ENCODE measurements around the gene GIMAP4. TPM values are rescaled to one million over a fixed set of nuclear protein-coding genes. Genes with fewer than 3 reads are reported as not detected.

The GIMAP4 gene
- total and polyA plus RNA-seq, 4 experiments from 2014 or later, result 418 to 613 (median 448) TPM

- no peak overlapping the region for H3K4me3 ChIP-seq (ENCODE audit: low read length in 2 of 2)
- H3K4me3 Mint-ChIP-seq, result peak overlapping the region; percentile 56 to 84 (median 80)
- DNase-seq, result no peak
- CTCF ChIA-PET (ENCODE audit: partially characterized antibody), result interaction anchor here (0.9 to 4.3 kb wide), 6 partner anchors 19 to 192 kb away, joined by 3 to 25 read pairs (median 3); no protein-coding TSS in a partner anchor
- peak overlapping the region; percentile 80 to 94 (median 92) for H3K27ac Mint-ChIP-seq
- no peaks in the 10 kb centered on the region for H3K36me3 ChIP-seq (ENCODE audit: insufficient read depth, low read length)
- no peaks in the 10 kb centered on the region for H3K27me3 Mint-ChIP-seq
- H3K4me1 ChIP-seq (ENCODE audit: insufficient read depth, low read length), result peaks cover 63% of the 10 kb centered on the region
- intact Hi-C loops (cut with micrococcal nuclease), result no loop called here
- POLR2A ChIA-PET (ENCODE audit: partially characterized antibody), result interaction anchor here (1.0 to 16.1 kb wide), 19 partner anchors 11 to 663 kb away, joined by 3 to 777 read pairs (median 7); partner anchors contain the start of genes ABCF2, GIMAP1, GIMAP6 and GIMAP7
- peaks cover 0 to 47% (median 34%) of the 10 kb centered on the region in 8 donors for H3K9me3 Mint-ChIP-seq
- H3K27me3 ChIP-seq (ENCODE audit: insufficient read depth, low read length), result no peaks in the 10 kb centered on the region
- H3K27ac ChIP-seq (ENCODE audit: low read depth, low read length), result peak overlapping the region; percentile 70
- peaks cover 50 to 85% (median 67%) of the 10 kb centered on the region in 4 donors for H3K4me1 Mint-ChIP-seq
- H3K9me3 ChIP-seq (ENCODE audit: control insufficient read depth in 1 of 2, low read length in 2 of 2), result no peaks in the 10 kb centered on the region
- peaks cover 40 to 43% of the 10 kb centered on the region in 2 donors for H3K36me3 Mint-ChIP-seq
These were observed 2.6 kb upstream of the GIMAP4 start for GRCh38 chr7:150564566-150564965.

DNA sequence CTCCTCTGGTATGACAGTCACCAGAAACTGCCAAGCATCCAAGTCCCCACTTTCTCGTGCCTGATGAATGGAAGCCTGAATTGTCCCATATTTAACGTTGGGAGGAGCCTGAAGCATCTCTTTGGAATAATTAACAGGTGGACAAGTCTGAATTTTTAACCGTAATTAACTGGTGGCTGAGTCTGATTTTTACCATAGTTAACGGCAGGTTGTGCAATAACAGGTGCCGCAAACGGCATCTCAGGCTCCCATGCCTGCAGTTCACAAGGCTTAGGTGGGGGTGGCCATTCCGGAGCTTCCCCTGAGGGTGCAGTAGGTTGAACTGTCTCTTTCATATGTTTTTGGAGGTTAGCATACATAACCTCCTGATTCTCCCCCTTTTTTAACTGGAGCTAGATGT is 2.0 kb upstream of the GIMAP4 start:
- CTCF ChIA-PET (ENCODE audit: partially characterized antibody), result interaction anchor here (0.9 to 7.1 kb wide), 6 partner anchors 14 to 192 kb away, joined by 3 to 107 read pairs (median 3); partner anchors contain the start of gene GIMAP8
- peak in 1 of 5 donors; percentile 33 for DNase-seq
- intact Hi-C loops (cut with micrococcal nuclease), result loop anchor here (5.0 kb wide), 1 partner anchor 42 kb away; no protein-coding TSS in a partner anchor
- Mint-ChIP-seq H3K36me3 (peaks cover 42 to 45% of the 10 kb centered on the region in 2 donors), H3K4me3 (peak overlapping the region; percentile 37 to 78 (median 69)), H3K27me3 (no peaks in the 10 kb centered on the region), H3K9me3 (peaks cover 0 to 47% (median 34%) of the 10 kb centered on the region in 8 donors), H3K4me1 (peaks cover 52 to 91% (median 69%) of the 10 kb centered on the region in 4 donors), H3K27ac (peak overlapping the region; percentile 78 to 94 (median 87))
- H3K36me3 ChIP-seq (ENCODE audit: insufficient read depth, low read length), result peaks cover 4% of the 10 kb centered on the region
- H3K4me1 ChIP-seq (ENCODE audit: insufficient read depth, low read length), result peaks cover 69% of the 10 kb centered on the region
- peaks cover under 1 to 3% of the 10 kb centered on the region in 2 donors for H3K9me3 ChIP-seq (ENCODE audit: control insufficient read depth in 1 of 2, low read length in 2 of 2)
- POLR2A ChIA-PET (ENCODE audit: partially characterized antibody), result interaction anchor here (1.1 to 16.1 kb wide), 14 partner anchors 11 to 662 kb away, joined by 4 to 777 read pairs (median 24); partner anchors contain the start of genes ABCF2, GIMAP1, GIMAP6 and GIMAP7
- no peak overlapping the region for H3K4me3 ChIP-seq (ENCODE audit: low read length in 2 of 2)
- H3K27ac ChIP-seq (ENCODE audit: low read depth, low read length), result peak overlapping the region; percentile 70
- no peaks in the 10 kb centered on the region for H3K27me3 ChIP-seq (ENCODE audit: insufficient read depth, low read length)

GRCh38 chr7:150566123-150566522 is 1.1 kb upstream of the GIMAP4 start:
- Histone ChIP-seq H3K4me3 (ENCODE audit: low read length in 2 of 2) (peak overlapping the region in 1 of 2 donors; percentile 92), H3K27ac (ENCODE audit: low read depth, low read length) (peak overlapping the region; percentile 70), H3K4me1 (ENCODE audit: insufficient read depth, low read length) (peaks cover 78% of the 10 kb centered on the region), H3K27me3 (ENCODE audit: insufficient read depth, low read length) (no peaks in the 10 kb centered on the region), H3K9me3 (ENCODE audit: control insufficient read depth in 1 of 2, low read length in 2 of 2) (peaks cover 10 to 11% of the 10 kb centered on the region in 2 donors), H3K36me3 (ENCODE audit: insufficient read depth, low read length) (peaks cover 13% of the 10 kb centered on the region)
- Mint-ChIP-seq H3K4me3 (peak overlapping the region; percentile 98 to 100 (median 100)), H3K4me1 (peaks cover 53 to 91% (median 68%) of the 10 kb centered on the region in 4 donors), H3K9me3 (peaks cover 0 to 47% (median 35%) of the 10 kb centered on the region in 8 donors), H3K36me3 (peaks cover 45 to 46% of the 10 kb centered on the region in 2 donors), H3K27me3 (no peaks in the 10 kb centered on the region), H3K27ac (peak overlapping the region; percentile 86 to 99 (median 95))
- ChIA-PET POLR2A (ENCODE audit: partially characterized antibody) (interaction anchor here (2.0 to 16.1 kb wide), 15 partner anchors 12 to 189 kb away, joined by 20 to 777 read pairs (median 107); partner anchors contain the start of genes GIMAP1, GIMAP2, GIMAP5 and GIMAP6), CTCF (ENCODE audit: partially characterized antibody) (interaction anchor here (1.0 to 7.1 kb wide), 7 partner anchors 15 to 189 kb away, joined by 3 to 107 read pairs (median 21); partner anchors contain the start of genes GIMAP7 and GIMAP8)
- intact Hi-C loops (cut with micrococcal nuclease), result loop anchor here (5.0 kb wide), 1 partner anchor 41 kb away; no protein-coding TSS in a partner anchor
- DNase-seq, result no peak

- H3K27me3 ChIP-seq (ENCODE audit: insufficient read depth, low read length), result no peaks in the 10 kb centered on the region
- ChIA-PET POLR2A (ENCODE audit: partially characterized antibody) (interaction anchor here (0.7 to 16.1 kb wide), 32 partner anchors 8 to 198 kb away, joined by 3 to 777 read pairs (median 30); partner anchors contain the start of genes GIMAP1, GIMAP2, GIMAP5 and GIMAP6), CTCF (ENCODE audit: partially characterized antibody) (interaction anchor here (1.0 to 7.1 kb wide), 15 partner anchors 12 to 189 kb away, joined by 3 to 107 read pairs (median 13); partner anchors contain the start of genes GIMAP1, GIMAP6, GIMAP7 and GIMAP8)
- H3K4me3 ChIP-seq (ENCODE audit: low read length in 2 of 2), result peak overlapping the region; percentile 92 to 96
- Mint-ChIP-seq H3K9me3 (peaks cover 0 to 47% (median 36%) of the 10 kb centered on the region in 8 donors), H3K27ac (peak overlapping the region; percentile 86 to 99 (median 95)), H3K4me3 (peak overlapping the region; percentile 98 to 100 (median 100)), H3K36me3 (peaks cover 47 to 48% of the 10 kb centered on the region in 2 donors), H3K4me1 (peaks cover 50 to 86% (median 66%) of the 10 kb centered on the region in 4 donors), H3K27me3 (no peaks in the 10 kb centered on the region)
- peaks cover 17% of the 10 kb centered on the region for H3K36me3 ChIP-seq (ENCODE audit: insufficient read depth, low read length)
- H3K9me3 ChIP-seq (ENCODE audit: control insufficient read depth in 1 of 2, low read length in 2 of 2), result peaks cover 14 to 15% of the 10 kb centered on the region in 2 donors
- peak overlapping the region; percentile 70 for H3K27ac ChIP-seq (ENCODE audit: low read depth, low read length)
- DNase-seq, result peak in 1 of 5 donors; percentile 29
- intact Hi-C loops (cut with micrococcal nuclease), result loop anchor here (5.0 kb wide), 1 partner anchor 41 kb away; no protein-coding TSS in a partner anchor
- peaks cover 78% of the 10 kb centered on the region for H3K4me1 ChIP-seq (ENCODE audit: insufficient read depth, low read length)
These were observed 618 bp upstream of the GIMAP4 start for GRCh38 chr7:150566572-150566971.

- peak in 1 of 5 donors; percentile 19 for DNase-seq
- Histone ChIP-seq H3K36me3 (ENCODE audit: insufficient read depth, low read length) (peaks cover 29% of the 10 kb centered on the region), H3K4me1 (ENCODE audit: insufficient read depth, low read length) (peaks cover 65% of the 10 kb centered on the region), H3K4me3 (ENCODE audit: low read length in 2 of 2) (peak overlapping the region; percentile 92 to 96), H3K27ac (ENCODE audit: low read depth, low read length) (peak overlapping the region; percentile 70), H3K9me3 (ENCODE audit: control insufficient read depth in 1 of 2, low read length in 2 of 2) (peaks cover 23 to 28% of the 10 kb centered on the region in 2 donors), H3K27me3 (ENCODE audit: insufficient read depth, low read length) (no peaks in the 10 kb centered on the region)
- Mint-ChIP-seq H3K27me3 (no peaks in the 10 kb centered on the region), H3K4me3 (peak overlapping the region; percentile 98 to 100 (median 100)), H3K36me3 (peaks cover 56 to 58% of the 10 kb centered on the region in 2 donors), H3K9me3 (peaks cover 0 to 52% (median 44%) of the 10 kb centered on the region in 8 donors), H3K4me1 (peaks cover 46 to 80% (median 65%) of the 10 kb centered on the region in 4 donors), H3K27ac (peak overlapping the region; percentile 86 to 99 (median 96))
- POLR2A ChIA-PET (ENCODE audit: partially characterized antibody), result interaction anchor here (0.6 to 16.1 kb wide), 40 partner anchors 9 to 446 kb away, joined by 3 to 777 read pairs (median 16); partner anchors contain the start of genes GIMAP1, GIMAP2, GIMAP5 and GIMAP6
- intact Hi-C loops (cut with micrococcal nuclease), result loop anchor here (1.0 to 5.0 kb wide), 8 partner anchors 12 to 187 kb away; partner anchors contain the start of gene GIMAP2
- CTCF ChIA-PET (ENCODE audit: partially characterized antibody), result interaction anchor here (0.6 to 7.1 kb wide), 23 partner anchors 15 to 310 kb away, joined by 3 to 107 read pairs (median 6); partner anchors contain the start of genes GIMAP1, GIMAP2, GIMAP6 and GIMAP7
These were observed 696 bp downstream of the GIMAP4 start for GRCh38 chr7:150567871-150568301.

GRCh38 chr7:150568714-150569113 is 1.5 kb downstream of the GIMAP4 start:
- Mint-ChIP-seq H3K4me3 (peak overlapping the region; percentile 98 to 100 (median 100)), H3K27me3 (no peaks in the 10 kb centered on the region), H3K36me3 (peaks cover 65 to 66% of the 10 kb centered on the region in 2 donors), H3K4me1 (peaks cover 40 to 76% (median 61%) of the 10 kb centered on the region in 4 donors), H3K9me3 (peaks cover 0 to 60% (median 52%) of the 10 kb centered on the region in 8 donors), H3K27ac (peak overlapping the region; percentile 86 to 99 (median 96))
- Histone ChIP-seq H3K9me3 (ENCODE audit: control insufficient read depth in 1 of 2, low read length in 2 of 2) (peaks cover 23 to 36% of the 10 kb centered on the region in 2 donors), H3K27me3 (ENCODE audit: insufficient read depth, low read length) (no peaks in the 10 kb centered on the region), H3K4me3 (ENCODE audit: low read length in 2 of 2) (peak overlapping the region; percentile 92 to 96), H3K27ac (ENCODE audit: low read depth, low read length) (peak overlapping the region; percentile 70), H3K4me1 (ENCODE audit: insufficient read depth, low read length) (peaks cover 57% of the 10 kb centered on the region), H3K36me3 (ENCODE audit: insufficient read depth, low read length) (peaks cover 29% of the 10 kb centered on the region)
- ChIA-PET CTCF (ENCODE audit: partially characterized antibody) (interaction anchor here (1.0 to 7.1 kb wide), 22 partner anchors 16 to 187 kb away, joined by 4 to 107 read pairs (median 8); partner anchors contain the start of genes GIMAP1, GIMAP2, GIMAP6 and GIMAP7), POLR2A (ENCODE audit: partially characterized antibody) (interaction anchor here (0.6 to 16.1 kb wide), 38 partner anchors 10 to 186 kb away, joined by 3 to 777 read pairs (median 16); partner anchors contain the start of genes GIMAP1, GIMAP2, GIMAP5 and GIMAP6)
- peak in 4 of 5 donors; percentile 35 to 53 (median 41) for DNase-seq
- intact Hi-C loops (cut with micrococcal nuclease), result loop anchor here (1.0 to 5.0 kb wide), 8 partner anchors 12 to 187 kb away; partner anchors contain the start of gene GIMAP2
